GM10266 (cell line): ENCODE measurements around the gene CFAP92.

Experiments used
- DNase-seq: peaks from one replicate; pipeline ENCODE4 v3.0.0; 2012; ENCODE audit errors: extremely low spot score
- CTCF ChIP-seq: IDR thresholded peaks from 2 replicates; pipeline ENCODE4 v1.5.1; 2012; ENCODE audit warnings: mild to moderate bottlenecking, low read depth; ENCODE audit not compliant: control insufficient read depth, insufficient read depth; ENCODE audit errors: missing control alignments

CFAP92 gene

GRCh38 chr3:128993461-128994172, at the start of gene CFAP92:
TSS of gene CFAP92 (minus strand) at chr3:128994076. CDS start at chr3:128993304, 772 bp downstream.
- no peak for TF ChIP-seq CTCF
- DNase-seq: peak; percentile 92

GRCh38 chr3:129040579-129041300, 46.9 kb upstream of the CFAP92 start:
- TF ChIP-seq CTCF: no peak
- DNase-seq: no peak

- TF ChIP-seq CTCF: no peak
- no peak for DNase-seq
Measured at GRCh38 chr3:129040039-129040336, 46.1 kb upstream of the CFAP92 start.

GRCh38 chr3:129039271-129040038, 45.6 kb upstream of the CFAP92 start:
- no peak for DNase-seq
- TF ChIP-seq CTCF: no peak

GRCh38 chr3:129038121-129038855, 44.4 kb upstream of the CFAP92 start:
- TF ChIP-seq CTCF: no peak

GRCh38 chr3:129037093-129037419, 43.2 kb upstream of the CFAP92 start:
- DNase-seq: no peak
- no peak for TF ChIP-seq CTCF

More at GRCh38 chr3:129038121-129038855, 44.4 kb upstream of the CFAP92 start:
- DNase-seq: no peak
